ENCODE measurements around the gene CADPS2. TPM values are rescaled to one million over a fixed set of nuclear protein-coding genes. Genes with fewer than 3 reads are reported as not detected.

Gene CADPS2
- total and polyA plus RNA-seq, 2 donors (not counting 3 experiments of a cell fraction or from before 2014, with no cell fraction given), result 9.5 to 22.6 TPM

GRCh38 chr7:122543891-122544290 lies 342.4 kb downstream of the CADPS2 start:
- Histone ChIP-seq H3K4me2 (ENCODE audit: insufficient read depth, low read length) (no peak overlapping the region), H3K9me1 (replicated peaks; ENCODE audit: control insufficient read depth, extremely low read depth, insufficient read depth, low read length) (no peaks in the 10 kb centered on the region), H2AFZ (ENCODE audit: low read depth, low read length) (no peak overlapping the region), H4K20me1 (replicated peaks; ENCODE audit: control insufficient read depth, extremely low read depth, insufficient read depth, low read length) (no peaks in the 10 kb centered on the region), H3K4me1 (ENCODE audit: control insufficient read depth, extremely low read depth, insufficient read depth, low read length) (no peaks in the 10 kb centered on the region), H3K9me3 (replicated peaks; ENCODE audit: control insufficient read depth, insufficient read depth, low read length) (no peaks in the 10 kb centered on the region), H3K4me3 (replicated peaks in 1 of 3; ENCODE audit: insufficient read depth in 1 of 3, low read depth in 1 of 3, low read length in 3 of 3) (no peak overlapping the region), H3K9ac (replicated peaks; ENCODE audit: extremely low read depth, insufficient read depth, low read length) (no peak overlapping the region), H3K36me3 (ENCODE audit: control insufficient read depth in 2 of 2, extremely low read depth in 1 of 2, insufficient read depth in 2 of 2, low read length in 2 of 2) (no peaks in the 10 kb centered on the region), H3K27me3 (ENCODE audit: control insufficient read depth in 2 of 2, insufficient read depth in 2 of 2, low read length in 2 of 2) (no peaks in the 10 kb centered on the region), H3K79me2 (ENCODE audit: control insufficient read depth, insufficient read depth, low read length) (no peaks in the 10 kb centered on the region), H3K27ac (ENCODE audit: insufficient read depth, low read depth, low read length) (no peak overlapping the region)
- no TSS peak for BruUV-seq (replicated peaks)
- FAIRE-seq (no peak), DNase-seq (ENCODE audit: low read depth, low spot score) (no peak)
- ChIA-PET POLR2A (no interaction called here), CTCF (interaction anchor here (1.3 to 1.5 kb wide), 2 partner anchors 11 kb away, joined by 3 to 5 read pairs; no protein-coding TSS in a partner anchor)
- TF ChIP-seq MAX (IDR thresholded peaks at IDR 0.05; ENCODE audit: insufficient read depth, insufficient read length), result no peak
- TF ChIP-seq EZH2 (IDR thresholded peaks at IDR 0.05; ENCODE audit: borderline replicate concordance, low read depth, low read length, severe bottlenecking), result no peak
- no peak for TF ChIP-seq FOS (IDR thresholded peaks at IDR 0.05; ENCODE audit: borderline replicate concordance, insufficient read depth, low read length)
- intact Hi-C loops (cut with micrococcal nuclease) (no loop called here), dilution Hi-C loops (cut with MboI; ENCODE audit: extremely low pct_ligation_motif_present, low sequenced_read_pairs) (no loop called here)

GRCh38 chr7:122543166-122543565 lies 343.1 kb downstream of the CADPS2 start:
- Histone ChIP-seq H2AFZ (ENCODE audit: low read depth, low read length) (no peak overlapping the region), H3K4me2 (ENCODE audit: insufficient read depth, low read length) (no peak overlapping the region), H3K79me2 (ENCODE audit: control insufficient read depth, insufficient read depth, low read length) (no peaks in the 10 kb centered on the region), H3K27ac (ENCODE audit: insufficient read depth, low read depth, low read length) (no peak overlapping the region), H3K9ac (replicated peaks; ENCODE audit: extremely low read depth, insufficient read depth, low read length) (no peak overlapping the region), H3K4me1 (ENCODE audit: control insufficient read depth, extremely low read depth, insufficient read depth, low read length) (no peaks in the 10 kb centered on the region), H4K20me1 (replicated peaks; ENCODE audit: control insufficient read depth, extremely low read depth, insufficient read depth, low read length) (no peaks in the 10 kb centered on the region), H3K4me3 (replicated peaks in 1 of 3; ENCODE audit: insufficient read depth in 1 of 3, low read depth in 1 of 3, low read length in 3 of 3) (no peak overlapping the region), H3K9me3 (replicated peaks; ENCODE audit: control insufficient read depth, insufficient read depth, low read length) (no peaks in the 10 kb centered on the region), H3K36me3 (ENCODE audit: control insufficient read depth in 2 of 2, extremely low read depth in 1 of 2, insufficient read depth in 2 of 2, low read length in 2 of 2) (no peaks in the 10 kb centered on the region), H3K27me3 (ENCODE audit: control insufficient read depth in 2 of 2, insufficient read depth in 2 of 2, low read length in 2 of 2) (no peaks in the 10 kb centered on the region), H3K9me1 (replicated peaks; ENCODE audit: control insufficient read depth, extremely low read depth, insufficient read depth, low read length) (no peaks in the 10 kb centered on the region)
- no TSS peak for BruUV-seq (replicated peaks)
- intact Hi-C loops (cut with micrococcal nuclease) (no loop called here), dilution Hi-C loops (cut with MboI; ENCODE audit: extremely low pct_ligation_motif_present, low sequenced_read_pairs) (no loop called here)
- TF ChIP-seq GATA2 (IDR thresholded peaks at IDR 0.05; ENCODE audit: insufficient read depth, insufficient read length, low read depth, low read length) (no peak), POLR2A (IDR thresholded peaks at IDR 0.05; ENCODE audit: low read depth, low read length) (no peak), EZH2 (IDR thresholded peaks at IDR 0.05; ENCODE audit: borderline replicate concordance, low read depth, low read length, severe bottlenecking) (no peak), CTCF (IDR thresholded peaks at IDR 0.05; ENCODE audit: extremely low read depth in 1 of 2, insufficient read depth in 1 of 2, low read depth in 1 of 2, low read length in 2 of 2) (no peak), MAX (IDR thresholded peaks at IDR 0.05; ENCODE audit: insufficient read depth, insufficient read length) (no peak), POLR2AphosphoS5 (IDR thresholded peaks at IDR 0.05; ENCODE audit: insufficient read depth, low read depth, low read length) (no peak), JUN (IDR thresholded peaks at IDR 0.05; ENCODE audit: borderline replicate concordance, insufficient read depth, insufficient read length, low read depth) (no peak), MYC (IDR thresholded peaks at IDR 0.05; ENCODE audit: low read depth, low read length) (no peak), FOS (IDR thresholded peaks at IDR 0.05; ENCODE audit: borderline replicate concordance, insufficient read depth, low read length) (no peak)
- POLR2A ChIA-PET, result no interaction called here
- DNase-seq (ENCODE audit: low read depth, low spot score) (no peak), FAIRE-seq (no peak)
- CTCF ChIA-PET, result interaction anchor here (1.0 to 1.5 kb wide), 5 partner anchors 8 to 612 kb away, joined by 3 to 5 read pairs (median 4); no protein-coding TSS in a partner anchor
